HEK293 (cell line): ENCODE measurements around the gene XK.

Experiments
- CTCF ChIP-seq: fragments of 450-650 bp; formaldehyde crosslinking; IDR thresholded peaks from 2 replicates; pipeline ENCODE4 v1.5.1; 2016; ENCODE audit warnings: missing biosample characterization, missing genetic modification characterization
- KLF7 ChIP-seq: fragments of 450-650 bp; formaldehyde crosslinking; IDR thresholded peaks from 2 replicates; pipeline ENCODE4 v1.5.1; 2016; ENCODE audit warnings: missing biosample characterization, missing genetic modification characterization, borderline replicate concordance
- MEIS1 ChIP-seq: sonication (generic); formaldehyde crosslinking; IDR thresholded peaks from 2 replicates; pipeline ENCODE4 v1.8.1; 2022; ENCODE audit warnings: missing genetic modification reagents, mild to moderate bottlenecking, borderline replicate concordance
- PRDM10 ChIP-seq: fragments of 450-650 bp; formaldehyde crosslinking; IDR thresholded peaks from 2 replicates; pipeline ENCODE4 v1.5.1; 2016; ENCODE audit warnings: missing biosample characterization, missing genetic modification characterization
- ZBTB20 ChIP-seq: fragments of 450-650 bp; formaldehyde crosslinking; IDR thresholded peaks from 2 replicates; pipeline ENCODE4 v1.5.1; 2016; ENCODE audit warnings: missing biosample characterization, missing genetic modification characterization
- ZBTB26 ChIP-seq: fragments of 450-650 bp; formaldehyde crosslinking; optimal IDR thresholded peaks from 2 replicates; pipeline ENCODE3; 2016; ENCODE audit warnings: missing biosample characterization, mild to moderate bottlenecking, missing genetic modification characterization
- ZNF391 ChIP-seq: fragments of 450-650 bp; formaldehyde crosslinking; IDR thresholded peaks from 2 replicates; pipeline ENCODE4 v1.5.1; 2016; ENCODE audit warnings: low read depth, missing biosample characterization, missing genetic modification characterization, borderline replicate concordance
- ZNF423 ChIP-seq: fragments of 450-650 bp; formaldehyde crosslinking; IDR thresholded peaks from 2 replicates; pipeline ENCODE4 v1.5.1; 2016; ENCODE audit warnings: missing biosample characterization, missing genetic modification characterization
- ZNF626 ChIP-seq: fragments of 450-650 bp; sonication (Bioruptor Pico); formaldehyde crosslinking; IDR thresholded peaks from 2 replicates; pipeline ENCODE4 v1.5.1; 2018; ENCODE audit warnings: missing biosample characterization, missing genetic modification characterization, inconsistent platforms
- ZNF843 ChIP-seq: fragments of 450-650 bp; formaldehyde crosslinking; IDR thresholded peaks from 2 replicates; pipeline ENCODE4 v1.5.1; 2016; ENCODE audit warnings: missing biosample characterization, missing genetic modification characterization
- ZSCAN30 ChIP-seq: fragments of 450-650 bp; IDR thresholded peaks from 2 replicates; pipeline ENCODE4 v1.5.1; 2018; ENCODE audit warnings: missing biosample characterization, mild to moderate bottlenecking, missing genetic modification characterization, moderate library complexity

- TF ChIP-seq ZNF626 (tag by site-specific recombination), result no peak
- TF ChIP-seq CTCF (tag by site-specific recombination), result no peak
- no peak for TF ChIP-seq ZSCAN30
- TF ChIP-seq PRDM10 (tag by site-specific recombination), result no peak
- no peak for TF ChIP-seq ZNF391
- no peak for TF ChIP-seq KLF7 (tag by site-specific recombination)
- TF ChIP-seq ZBTB20 (tag by site-specific recombination), result no peak
- no peak for TF ChIP-seq MEIS1 (CRISPR knock-in tag)
- no peak for TF ChIP-seq ZNF843 (tag by site-specific recombination)
- TF ChIP-seq ZBTB26 (tag by site-specific recombination), result no peak
- TF ChIP-seq ZNF423 (tag by site-specific recombination), result no peak
These were observed 618 bp upstream of the XK start for GRCh38 chrX:37684973-37685372.
